IMR-90 (cell line): ENCODE measurements around the gene CTNNA1. TPM values are rescaled to one million over a fixed set of nuclear protein-coding genes. Genes with fewer than 3 reads are reported as not detected.

Source experiments
- ATAC-seq: fragments of 200-7000 bp; cut with Tn5 transposase; 2 replicates; pipeline ENCODE4 v1.9.1; 2020; ENCODE audit warnings: low read depth, mild to moderate bottlenecking, moderate library complexity
- BruUV-seq: library from RNA; stranded (reverse); fragments of 400-500 nt; replicated peaks from 2 replicates; lab custom pipeline; 2021; lab: Mats Ljungman, UMichigan
- CTCF ChIA-PET: fragments of 300-600 bp; formaldehyde crosslinking; extraction: SDS; loops from one replicate; lab custom pipeline; 2021; ENCODE audit warnings: antibody characterized with exemption; lab: Yijun Ruan, JAX
- POLR2A ChIA-PET: fragments of 300-600 bp; sonication (Branson Sonifier 250); formaldehyde crosslinking; loops from one replicate; lab custom pipeline; 2022; ENCODE audit warnings: antibody characterized with exemption; ENCODE audit not compliant: unreplicated experiment; lab: Charles Lee
- DNase-seq: peaks from one replicate; pipeline ENCODE4 v3.0.0; 2013
- H2AFZ ChIP-seq: replicated peaks from 2 replicates; pipeline ENCODE3; 2013; ENCODE audit warnings: low read length, mild to moderate bottlenecking; ENCODE audit not compliant: poor library complexity
- H2AK5ac ChIP-seq: 2 replicates; pipeline ENCODE4 v1.6.1; 2013; ENCODE audit warnings: low read depth, low read length, inconsistent platforms
- H2AK9ac ChIP-seq: replicated peaks from 2 replicates; pipeline ENCODE3; 2013; ENCODE audit warnings: mild to moderate bottlenecking, low read depth, low read length, moderate library complexity; ENCODE audit not compliant: poor library complexity
- H2BK120ac ChIP-seq: 2 replicates; pipeline ENCODE4 v1.6.1; 2013; ENCODE audit warnings: low read depth, low read length, inconsistent platforms
- H2BK15ac ChIP-seq: 3 replicates; pipeline ENCODE4 v1.6.1; 2013; ENCODE audit warnings: low read depth, low read length, inconsistent platforms
- H2BK20ac ChIP-seq: 2 replicates; pipeline ENCODE4 v1.6.1; 2013; ENCODE audit warnings: low read depth, mild to moderate bottlenecking, inconsistent platforms, low read length, moderate library complexity
- H2BK5ac ChIP-seq: 2 replicates; pipeline ENCODE4 v1.6.1; 2013; ENCODE audit warnings: mild to moderate bottlenecking, low read depth, low read length, inconsistent platforms; ENCODE audit not compliant: poor library complexity, severe bottlenecking
- H3K14ac ChIP-seq: replicated peaks from 2 replicates; pipeline ENCODE4 v1.6.1; 2013; ENCODE audit warnings: low read depth, low read length, inconsistent platforms
- H3K18ac ChIP-seq: 2 replicates; pipeline ENCODE4 v1.6.1; 2013; ENCODE audit warnings: low read depth, low read length, control low read depth
- H3K23ac ChIP-seq: 2 replicates; pipeline ENCODE4 v1.6.1; 2013; ENCODE audit warnings: low read depth, low read length, inconsistent platforms
- H3K27ac ChIP-seq: 2 replicates; pipeline ENCODE4 v1.5.1; 2013; ENCODE audit warnings: mild to moderate bottlenecking, control low read depth, low read length; ENCODE audit not compliant: insufficient read depth
- H3K27me3 ChIP-seq: 2 replicates; pipeline ENCODE4 v1.6.1; 2013; ENCODE audit warnings: low read length; ENCODE audit not compliant: control insufficient read depth, insufficient read depth
- H3K36me3 ChIP-seq: 2 replicates; pipeline ENCODE4 v1.6.1; 2013; ENCODE audit warnings: low read length, mixed read lengths; ENCODE audit not compliant: control insufficient read depth, insufficient read depth
- H3K4ac ChIP-seq: 2 replicates; pipeline ENCODE4 v1.6.1; 2013; ENCODE audit warnings: low read depth, low read length, inconsistent platforms
- H3K4me1 ChIP-seq: 2 replicates; pipeline ENCODE4 v1.6.1; 2013; ENCODE audit warnings: low read length, mixed read lengths; ENCODE audit not compliant: control insufficient read depth, insufficient read depth
- H3K4me2 ChIP-seq: 2 replicates; pipeline ENCODE4 v1.6.1; 2013; ENCODE audit warnings: low read depth, mild to moderate bottlenecking, control low read depth, low read length, moderate library complexity
- H3K4me3 ChIP-seq: 2 replicates; pipeline ENCODE4 v1.5.1; 2013; ENCODE audit warnings: low read depth, mild to moderate bottlenecking, control low read depth, low read length, moderate library complexity; ENCODE audit not compliant: insufficient read depth
- H3K56ac ChIP-seq: 2 replicates; pipeline ENCODE4 v1.6.1; 2013; ENCODE audit warnings: low read length, inconsistent platforms; ENCODE audit not compliant: insufficient read depth; ENCODE audit errors: extremely low read depth
- H3K79me1 ChIP-seq, 2 experiments: 2 replicates each; pipeline ENCODE4 v1.6.1; 2013; ENCODE audit warnings: low read length in 2 of 2, inconsistent platforms in 1 of 2, low read depth in 1 of 2
- H3K9ac ChIP-seq: 2 replicates; pipeline ENCODE4 v1.6.1; 2013; ENCODE audit warnings: low read depth, low read length, control low read depth
- H3K9me1 ChIP-seq: 2 replicates; pipeline ENCODE4 v1.6.1; 2013; ENCODE audit warnings: low read length, inconsistent platforms; ENCODE audit not compliant: insufficient read depth
- H3K9me3 ChIP-seq: 2 replicates; pipeline ENCODE4 v1.6.1; 2013; ENCODE audit warnings: low read length; ENCODE audit not compliant: control insufficient read depth, insufficient read depth
- H4K20me1 ChIP-seq: 2 replicates; pipeline ENCODE4 v1.6.1; 2013; ENCODE audit warnings: low read length, inconsistent platforms; ENCODE audit not compliant: insufficient read depth
- H4K5ac ChIP-seq: 2 replicates; pipeline ENCODE4 v1.6.1; 2013; ENCODE audit warnings: mild to moderate bottlenecking, low read depth, low read length, control low read depth
- H4K8ac ChIP-seq, 2 experiments: 2 replicates each; pipeline ENCODE4 v1.6.1; 2013; ENCODE audit warnings: low read depth in 2 of 2, low read length in 2 of 2, control low read depth in 1 of 2, inconsistent platforms in 1 of 2
- H4K91ac ChIP-seq: 2 replicates; pipeline ENCODE4 v1.6.1; 2013; ENCODE audit warnings: low read depth, low read length, inconsistent platforms; ENCODE audit not compliant: insufficient read depth
- BHLHE40 ChIP-seq: fragments of 150-350 bp; IDR thresholded peaks from 2 replicates; pipeline ENCODE4 v1.6.1; 2016; ENCODE audit warnings: mild to moderate bottlenecking, low read depth, low read length
- CHD1 ChIP-seq: IDR thresholded peaks from 2 replicates; pipeline ENCODE4 v1.6.1; 2012; ENCODE audit warnings: low read depth, low read length, improper control_type of control experiment
- ELK1 ChIP-seq: fragments of 150-350 bp; IDR thresholded peaks from 2 replicates; pipeline ENCODE4 v1.6.1; 2016; ENCODE audit warnings: low read depth, mild to moderate bottlenecking, low read length, moderate library complexity, borderline replicate concordance
- MAFK ChIP-seq: IDR thresholded peaks from 2 replicates; pipeline ENCODE4 v1.6.1; 2012; ENCODE audit warnings: low read depth, low read length, improper control_type of control experiment
- MAZ ChIP-seq: IDR thresholded peaks from 2 replicates; pipeline ENCODE4 v1.6.1; 2012; ENCODE audit warnings: low read depth, mild to moderate bottlenecking, low read length, improper control_type of control experiment, moderate library complexity, borderline replicate concordance
- MXI1 ChIP-seq: IDR thresholded peaks from 2 replicates; pipeline ENCODE4 v1.6.1; 2012; ENCODE audit warnings: low read depth, mild to moderate bottlenecking, low read length, moderate library complexity, borderline replicate concordance
- POLR2A ChIP-seq: IDR thresholded peaks from 2 replicates; pipeline ENCODE4 v1.6.1; 2012; ENCODE audit warnings: mild to moderate bottlenecking, low read depth, low read length
- RCOR1 ChIP-seq: IDR thresholded peaks from 2 replicates; pipeline ENCODE4 v1.6.1; 2012; ENCODE audit warnings: mild to moderate bottlenecking, low read length, improper control_type of control experiment; ENCODE audit not compliant: insufficient replicate concordance
- RFX5 ChIP-seq: IDR thresholded peaks from 2 replicates; pipeline ENCODE4 v1.8.0; 2012; ENCODE audit warnings: low read depth, mild to moderate bottlenecking, low read length, moderate library complexity
- SMC3 ChIP-seq: fragments of 150-350 bp; IDR thresholded peaks from 2 replicates; pipeline ENCODE4 v1.6.1; 2016; ENCODE audit warnings: low read depth, mild to moderate bottlenecking, antibody characterized with exemption, low read length, moderate library complexity
- WGBS, 2 experiments: methylation state at CpG; one replicate each; pipeline versions ENCODE4 v1.1.5 to v1.1.7; 2013; ENCODE audit warnings: missing lambda C conversion rate in 2 of 2; ENCODE audit not compliant: insufficient read length in 1 of 2; ENCODE audit errors: extremely low coverage in 2 of 2; 5-methylcytosine and 5-hydroxymethylcytosine counted together
- dilution Hi-C: fragments of 300-500 bp; cut with HindIII; formaldehyde crosslinking; loops from one replicate; pipeline ENCODE4 v1.14.3; 2018; ENCODE audit warnings: low sequenced_read_pairs; ENCODE audit not compliant: unreplicated experiment
- in situ Hi-C: fragments of 300-500 bp; cut with MboI; formaldehyde crosslinking; loops from 3 replicates; pipeline ENCODE4 v1.14.3; 2019; ENCODE audit warnings: low sequenced_read_pairs, inconsistent platforms, mixed read lengths
- intact Hi-C: fragments of 100-400 bp; cut with micrococcal nuclease; formaldehyde crosslinking; loops from 2 replicates; pipeline ENCODE4 v1.10.0; 2022
- polyA plus RNA-seq, 3 experiments: library from polyadenylated mRNA; depleted of rRNA; stranded (reverse); fragments of >200 nt; gene quantifications; 2 replicates each; pipeline ENCODE4 v1.2.3, GENCODE V29; 2012; ENCODE audit warnings: low replicate concordance in 1 of 3
- total RNA-seq: library from RNA; depleted of rRNA; stranded (reverse); fragments of >200 nt; gene quantifications from 2 replicates; pipeline ENCODE4 v1.2.3, GENCODE V29; 2012

Gene CTNNA1
- total and polyA plus RNA-seq, 2 of the 4 experiments (the other 2 are of a cell fraction): 220 to 471 TPM

DNA sequence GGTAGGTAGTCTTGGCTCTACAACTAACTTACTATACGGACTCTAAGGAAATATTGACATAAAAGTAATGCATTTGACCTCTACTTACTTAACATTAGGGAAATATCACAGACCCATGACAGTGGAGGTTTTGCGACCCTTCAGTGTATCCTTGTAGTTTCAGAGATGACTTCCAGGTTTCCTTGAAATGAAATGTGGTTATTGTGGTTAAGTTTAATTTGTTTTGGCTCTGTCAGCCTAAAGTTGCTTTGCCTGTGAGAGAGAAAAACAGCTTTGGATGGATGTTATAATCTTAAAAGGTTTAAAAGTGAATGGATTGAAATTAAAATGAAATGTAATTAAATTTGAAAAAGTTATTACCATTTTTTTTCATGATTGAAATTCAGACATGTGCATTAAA is 79.0 kb downstream of the CTNNA1 start:
- TF ChIP-seq ELK1 (no peak), MAZ (no peak), POLR2A (no peak), BHLHE40 (no peak), RFX5 (no peak), MXI1 (no peak), MAFK (no peak), CHD1 (no peak), SMC3 (no peak), RCOR1 (no peak)
- Histone ChIP-seq H3K4ac (no peak overlapping the region), H2BK20ac (no peak overlapping the region), H3K9me3 (no peaks in the 10 kb centered on the region), H2AK9ac (no peak overlapping the region), H3K4me3 (no peak overlapping the region), H3K36me3 (peaks cover 21% of the 10 kb centered on the region), H3K9me1 (peaks cover 6% of the 10 kb centered on the region), H4K91ac (no peak overlapping the region), H3K79me1 (peaks cover 36 to 78% of the 10 kb centered on the region in 2 experiments), H2AFZ (no peak overlapping the region), H2BK5ac (no peak overlapping the region), H3K4me2 (no peak overlapping the region), H3K56ac (no peak overlapping the region), H2BK15ac (no peak overlapping the region), H3K18ac (no peak overlapping the region), H3K9ac (no peak overlapping the region), H3K27ac (no peak overlapping the region), H2BK120ac (no peak overlapping the region), H3K27me3 (no peaks in the 10 kb centered on the region), H3K23ac (no peak overlapping the region), H3K4me1 (peaks cover 6% of the 10 kb centered on the region), H3K14ac (no peak overlapping the region), H4K5ac (no peak overlapping the region), H4K20me1 (peaks cover 58% of the 10 kb centered on the region), H4K8ac (no peak overlapping the region), H2AK5ac (no peak overlapping the region)
- dilution Hi-C loops: no loop called here
- ATAC-seq (no peak), DNase-seq (no peak)
- in situ Hi-C loops: no loop called here
- intact Hi-C loops: no loop called here
- ChIA-PET POLR2A (no interaction called here), CTCF (no interaction called here)
- WGBS, 2 experiments: no CpG with 5 or more reads among the region's 2 CpGs
- no TSS peak for BruUV-seq
